Measurements from ENCODE around the gene CLDN9.

Gene CLDN9

GRCh38 chr16:3058139-3059030, 45.7 kb downstream of the CLDN9 start:
- DNase-seq: peak; percentile 41

GRCh38 chr16:3059041-3059722, 46.5 kb downstream of the CLDN9 start:
- DNase-seq: peak; percentile 92

GRCh38 chr16:3059723-3060242, 47.1 kb downstream of the CLDN9 start:
- no peak for DNase-seq

- DNase-seq: no peak
Observed at GRCh38 chr16:3060339-3061127, 47.8 kb downstream of the CLDN9 start.

GRCh38 chr16:3062553-3062952, 49.8 kb downstream of the CLDN9 start:
- DNase-seq: no peak

- DNase-seq: no peak
Observed at GRCh38 chr16:3063625-3064386, 51.1 kb downstream of the CLDN9 start.
